ENCODE data around the gene TMEM30A.

The TMEM30A gene

GRCh38 chr6:75221116-75221515 is 63.5 kb downstream of the TMEM30A start:
- H3K27me3 ChIP-seq (ENCODE audit: insufficient read depth, low read depth, severe bottlenecking) = no peaks in the 10 kb centered on the region
- no peaks in the 10 kb centered on the region for H3K9me3 ChIP-seq (ENCODE audit: severe bottlenecking)
- H3K27ac ChIP-seq = no peak overlapping the region
- H3K4me3 ChIP-seq (ENCODE audit: low read depth, low read length) = no peak overlapping the region
- no peak for DNase-seq
- TF ChIP-seq, protein P1, sequence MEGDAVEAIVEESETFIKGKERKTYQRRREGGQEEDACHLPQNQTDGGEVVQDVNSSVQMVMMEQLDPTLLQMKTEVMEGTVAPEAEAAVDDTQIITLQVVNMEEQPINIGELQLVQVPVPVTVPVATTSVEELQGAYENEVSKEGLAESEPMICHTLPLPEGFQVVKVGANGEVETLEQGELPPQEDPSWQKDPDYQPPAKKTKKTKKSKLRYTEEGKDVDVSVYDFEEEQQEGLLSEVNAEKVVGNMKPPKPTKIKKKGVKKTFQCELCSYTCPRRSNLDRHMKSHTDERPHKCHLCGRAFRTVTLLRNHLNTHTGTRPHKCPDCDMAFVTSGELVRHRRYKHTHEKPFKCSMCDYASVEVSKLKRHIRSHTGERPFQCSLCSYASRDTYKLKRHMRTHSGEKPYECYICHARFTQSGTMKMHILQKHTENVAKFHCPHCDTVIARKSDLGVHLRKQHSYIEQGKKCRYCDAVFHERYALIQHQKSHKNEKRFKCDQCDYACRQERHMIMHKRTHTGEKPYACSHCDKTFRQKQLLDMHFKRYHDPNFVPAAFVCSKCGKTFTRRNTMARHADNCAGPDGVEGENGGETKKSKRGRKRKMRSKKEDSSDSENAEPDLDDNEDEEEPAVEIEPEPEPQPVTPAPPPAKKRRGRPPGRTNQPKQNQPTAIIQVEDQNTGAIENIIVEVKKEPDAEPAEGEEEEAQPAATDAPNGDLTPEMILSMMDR (IDR thresholded peaks at IDR 0.05; ENCODE audit: low read depth, low read length) = no peak
- H3K36me3 ChIP-seq = no peaks in the 10 kb centered on the region

- Histone ChIP-seq H3K27ac (no peak overlapping the region), H3K36me3 (no peaks in the 10 kb centered on the region), H3K9me3 (ENCODE audit: severe bottlenecking) (no peaks in the 10 kb centered on the region), H3K4me3 (ENCODE audit: low read depth, low read length) (no peak overlapping the region), H3K27me3 (ENCODE audit: insufficient read depth, low read depth, severe bottlenecking) (no peaks in the 10 kb centered on the region)
- TF ChIP-seq, protein P1 (IDR thresholded peaks at IDR 0.05; ENCODE audit: low read depth, low read length) = no peak
- no peak for DNase-seq
These were observed 64.2 kb downstream of the TMEM30A start for GRCh38 chr6:75220357-75220756.

DNA sequence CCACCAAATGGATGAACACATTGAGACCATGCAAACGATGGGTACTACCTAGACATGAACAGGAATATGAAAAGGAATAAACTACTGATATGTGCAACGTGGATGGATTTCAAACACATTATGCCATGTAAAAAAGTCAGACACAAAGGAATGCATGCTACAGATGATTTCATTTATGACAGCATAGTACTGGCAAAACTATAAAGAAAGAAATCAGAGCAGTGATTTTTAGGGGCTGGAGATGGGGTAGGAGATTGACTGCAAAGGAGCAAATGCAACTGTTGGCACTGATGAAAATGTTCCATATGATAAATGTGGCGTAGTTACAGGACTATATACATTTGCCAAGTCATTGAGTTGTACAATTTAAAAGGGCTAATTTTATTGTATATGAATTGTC is 65.3 kb downstream of the TMEM30A start:
- DNase-seq = no peak
- Histone ChIP-seq H3K36me3 (no peaks in the 10 kb centered on the region), H3K27ac (no peak overlapping the region), H3K4me3 (ENCODE audit: low read depth, low read length) (no peak overlapping the region), H3K27me3 (ENCODE audit: insufficient read depth, low read depth, severe bottlenecking) (no peaks in the 10 kb centered on the region), H3K9me3 (ENCODE audit: severe bottlenecking) (no peaks in the 10 kb centered on the region)
- TF ChIP-seq, protein P1 (IDR thresholded peaks at IDR 0.05; ENCODE audit: low read depth, low read length) = no peak

DNA sequence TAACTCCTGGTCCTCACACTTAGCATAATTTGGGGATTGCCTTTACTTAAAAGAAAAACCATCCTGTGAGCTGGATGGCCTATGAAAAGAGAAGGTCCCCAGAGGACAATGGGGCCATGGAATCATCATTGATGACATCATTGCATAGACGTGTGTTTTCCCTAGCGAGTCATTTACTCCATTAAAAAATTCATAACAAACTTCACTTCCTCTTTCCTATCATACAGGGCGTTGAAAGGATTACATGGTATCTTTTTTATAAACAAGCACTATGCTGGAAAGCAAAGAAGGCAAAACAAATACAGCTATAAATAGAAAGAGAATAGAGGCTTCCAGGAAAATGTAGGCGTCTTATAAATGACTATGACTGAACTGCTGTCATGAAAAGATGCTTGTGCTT is 67.4 kb downstream of the TMEM30A start:
- Histone ChIP-seq H3K4me3 (ENCODE audit: low read depth, low read length) (no peak overlapping the region), H3K27me3 (ENCODE audit: insufficient read depth, low read depth, severe bottlenecking) (no peaks in the 10 kb centered on the region), H3K36me3 (no peaks in the 10 kb centered on the region), H3K27ac (no peak overlapping the region), H3K9me3 (ENCODE audit: severe bottlenecking) (no peaks in the 10 kb centered on the region)
- TF ChIP-seq, protein P1 (IDR thresholded peaks at IDR 0.05; ENCODE audit: low read depth, low read length) = no peak
- DNase-seq = no peak

- Histone ChIP-seq H3K9me3 (ENCODE audit: severe bottlenecking) (no peaks in the 10 kb centered on the region), H3K27ac (no peak overlapping the region), H3K4me3 (ENCODE audit: low read depth, low read length) (no peak overlapping the region), H3K27me3 (ENCODE audit: insufficient read depth, low read depth, severe bottlenecking) (peaks cover 11% of the 10 kb centered on the region), H3K36me3 (no peaks in the 10 kb centered on the region)
- no peak for DNase-seq
- TF ChIP-seq, protein P1 (IDR thresholded peaks at IDR 0.05; ENCODE audit: low read depth, low read length) = no peak
These were observed 69.3 kb downstream of the TMEM30A start for GRCh38 chr6:75215291-75215690.

DNA sequence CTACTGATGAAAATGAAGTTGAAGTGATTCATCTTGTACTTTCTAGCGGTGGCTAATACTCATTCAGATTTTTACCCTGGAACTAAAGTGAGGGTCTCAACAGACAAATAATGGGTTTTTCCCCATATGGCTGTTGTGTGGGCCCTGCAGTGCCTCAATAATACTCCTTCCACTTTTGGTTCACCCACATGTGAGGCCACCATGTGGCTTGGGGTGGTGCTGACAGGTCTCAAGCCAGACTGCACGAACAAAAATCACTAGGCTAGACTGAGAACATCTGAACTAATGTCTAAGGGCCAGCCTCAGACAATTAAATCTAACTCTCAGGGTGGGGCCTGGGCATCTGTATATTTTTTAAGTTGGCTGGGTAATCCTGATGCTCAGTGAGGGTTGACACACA is 70.9 kb downstream of the TMEM30A start:
- Histone ChIP-seq H3K36me3 (no peaks in the 10 kb centered on the region), H3K9me3 (ENCODE audit: severe bottlenecking) (no peaks in the 10 kb centered on the region), H3K4me3 (ENCODE audit: low read depth, low read length) (no peak overlapping the region), H3K27me3 (ENCODE audit: insufficient read depth, low read depth, severe bottlenecking) (peaks cover 27% of the 10 kb centered on the region), H3K27ac (no peak overlapping the region)
- TF ChIP-seq, protein P1 (IDR thresholded peaks at IDR 0.05; ENCODE audit: low read depth, low read length) = 0 out of 2 replicates have a peak, but pooled peaks have one; percentile 10
- no peak for DNase-seq
